Activated CD4-positive, CD25-positive, alpha-beta regulatory T cell (primary cell): ENCODE data around the gene ZNF598.
"Not testable (repeated sequence)": the region's sequence is repeated elsewhere in the genome, so short reads cannot be mapped to it uniquely, and the experiment has no call there.

ENCODE experiments used
- DNase-seq, 4 experiments: peaks; one replicate each; lab custom pipeline; 2025; lab: John Stamatoyannopoulos, UW

The ZNF598 gene

GRCh38 chr16:2027024-2028010, 17.7 kb upstream of the ZNF598 start:
- no peak for DNase-seq

DNA sequence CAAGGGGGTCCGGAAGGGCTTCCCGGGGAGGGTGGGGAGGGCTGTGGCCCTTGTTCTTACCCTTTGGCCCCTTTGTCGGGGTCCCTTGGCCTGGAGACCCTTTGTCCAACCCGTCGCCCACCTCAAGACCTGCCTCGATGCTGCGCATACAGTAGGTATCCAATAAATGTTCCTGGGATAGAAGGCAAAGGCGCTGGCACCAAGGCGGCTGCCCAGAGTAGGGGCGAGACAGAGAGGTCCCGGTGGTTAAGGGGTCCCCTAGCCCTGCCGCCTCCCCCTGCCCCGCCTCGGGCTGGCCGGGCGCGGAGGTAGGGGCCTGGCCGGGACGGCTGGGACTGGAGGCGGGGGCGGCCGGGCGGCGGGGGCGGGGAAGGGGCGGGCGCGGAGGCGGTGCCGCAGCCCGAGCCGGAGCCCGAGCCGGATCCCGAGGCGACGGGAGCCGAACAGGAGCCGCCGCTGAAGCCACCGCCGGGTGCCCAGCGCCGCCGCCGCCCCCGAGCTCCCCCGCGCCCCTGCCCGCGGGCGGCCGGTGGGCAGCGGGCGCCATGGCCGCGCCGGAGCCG, 16.9 kb upstream of the ZNF598 start, which contains the start of gene NHERF2:
Gene NHERF2 (plus strand): TSS at position 442 of the 563 bp plus-strand sequence. CDS start 104 bp downstream, at position 546.
- DNase-seq, result peak in 1 of 4 experiments; percentile 26

- DNase-seq, result no peak
These were observed 16.3 kb upstream of the ZNF598 start for GRCh38 chr16:2025878-2026460.

DNA sequence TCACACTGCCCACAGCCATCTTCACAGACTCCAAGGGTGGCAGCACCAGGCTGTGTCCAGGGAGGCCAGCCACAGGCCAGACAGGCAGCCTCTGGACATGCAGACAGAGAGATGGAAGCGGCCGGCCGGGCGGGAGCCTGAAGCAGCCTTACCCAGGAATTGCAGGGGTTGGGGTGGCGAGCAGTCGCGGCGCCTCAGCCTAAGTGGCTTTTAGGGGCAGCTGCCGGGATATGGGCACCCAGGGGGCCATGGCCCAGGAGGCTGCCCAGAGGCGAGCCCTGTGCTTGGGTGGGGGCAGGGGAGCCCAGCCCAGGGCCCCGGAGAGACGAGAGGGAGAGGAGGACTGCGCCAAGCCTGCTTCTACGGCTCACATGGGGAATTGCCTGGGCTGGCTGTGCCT, 15.6 kb upstream of the ZNF598 start:
- no peak for DNase-seq

- DNase-seq, result no peak
These were observed 14.4 kb upstream of the ZNF598 start for GRCh38 chr16:2024032-2024420.

- peak; percentile 89 to 96 (median 96) for DNase-seq
These were observed 13.7 kb upstream of the ZNF598 start for GRCh38 chr16:2023092-2024031.

DNA sequence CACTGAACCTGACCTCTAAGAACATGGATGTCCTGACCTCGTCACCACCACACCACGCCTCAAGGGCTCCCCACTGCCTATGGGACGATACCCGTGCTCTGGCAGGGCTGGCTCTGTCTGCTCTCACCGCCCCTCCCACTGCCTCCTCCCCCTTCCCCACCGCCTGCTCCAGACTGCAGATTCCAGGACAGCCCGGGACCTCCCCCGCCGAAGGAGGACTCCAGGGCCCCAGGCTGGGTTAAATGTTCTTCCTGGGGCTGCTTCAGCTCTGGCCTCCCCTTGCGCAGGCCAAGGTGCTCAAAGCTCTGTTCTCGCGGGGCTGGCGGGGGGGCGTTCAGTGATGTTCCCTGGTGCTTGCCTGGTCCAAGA, 13.1 kb upstream of the ZNF598 start:
- no peak for DNase-seq

DNA sequence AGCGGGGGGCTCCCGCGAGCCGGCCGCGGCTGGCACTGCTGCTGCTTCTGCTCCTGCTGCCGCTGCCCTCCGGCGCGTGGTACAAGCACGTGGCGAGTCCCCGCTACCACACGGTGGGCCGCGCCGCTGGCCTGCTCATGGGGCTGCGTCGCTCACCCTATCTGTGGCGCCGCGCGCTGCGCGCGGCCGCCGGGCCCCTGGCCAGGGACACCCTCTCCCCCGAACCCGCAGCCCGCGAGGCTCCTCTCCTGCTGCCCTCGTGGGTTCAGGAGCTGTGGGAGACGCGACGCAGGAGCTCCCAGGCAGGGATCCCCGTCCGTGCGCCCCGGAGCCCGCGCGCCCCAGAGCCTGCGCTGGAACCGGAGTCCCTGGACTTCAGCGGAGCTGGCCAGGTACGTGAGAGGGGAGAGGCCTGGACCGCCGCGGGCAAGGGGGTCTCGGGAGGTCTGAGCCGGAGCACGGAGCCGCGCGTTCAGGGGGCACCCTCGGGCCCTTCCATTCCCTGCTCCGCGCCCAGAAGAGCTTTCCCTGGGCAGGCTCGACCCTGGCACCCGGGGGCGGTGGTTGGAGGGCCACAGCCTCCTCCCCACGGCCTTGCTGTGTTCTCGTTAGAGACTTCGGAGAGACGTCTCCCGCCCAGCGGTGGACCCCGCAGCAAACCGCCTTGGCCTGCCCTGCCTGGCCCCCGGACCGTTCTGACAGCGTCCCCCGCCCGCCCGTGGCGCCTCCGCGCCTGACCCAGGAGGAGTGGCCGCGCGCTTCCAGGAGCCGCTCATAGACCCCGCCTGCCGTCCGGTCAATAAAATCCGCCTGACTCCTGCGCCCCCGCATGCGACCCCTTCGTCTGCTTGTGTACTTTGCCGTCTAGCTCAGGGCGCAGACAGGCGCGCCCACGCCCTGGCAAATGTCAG, 10.6 kb upstream of the ZNF598 start:
- DNase-seq, result no peak

GRCh38 chr16:2019518-2019920, 9.9 kb upstream of the ZNF598 start, which contains the start of gene NPW:
Gene NPW (plus strand): TSS chr16:2019785.
- no peak for DNase-seq

GRCh38 chr16:2016407-2016922, 6.8 kb upstream of the ZNF598 start:
- DNase-seq, result no peak

GRCh38 chr16:2015947-2016208, 6.3 kb upstream of the ZNF598 start:
- no peak for DNase-seq

- DNase-seq, result no peak
These were observed 5.7 kb upstream of the ZNF598 start for GRCh38 chr16:2015117-2015946.

GRCh38 chr16:2013527-2013926, 3.9 kb upstream of the ZNF598 start:
- DNase-seq, result no peak

- not testable (repeated sequence) for DNase-seq
These were observed 2.1 kb upstream of the ZNF598 start for GRCh38 chr16:2011726-2012125.

GRCh38 chr16:2009164-2009711, 383 bp downstream of the ZNF598 start:
- no peak for DNase-seq

DNA sequence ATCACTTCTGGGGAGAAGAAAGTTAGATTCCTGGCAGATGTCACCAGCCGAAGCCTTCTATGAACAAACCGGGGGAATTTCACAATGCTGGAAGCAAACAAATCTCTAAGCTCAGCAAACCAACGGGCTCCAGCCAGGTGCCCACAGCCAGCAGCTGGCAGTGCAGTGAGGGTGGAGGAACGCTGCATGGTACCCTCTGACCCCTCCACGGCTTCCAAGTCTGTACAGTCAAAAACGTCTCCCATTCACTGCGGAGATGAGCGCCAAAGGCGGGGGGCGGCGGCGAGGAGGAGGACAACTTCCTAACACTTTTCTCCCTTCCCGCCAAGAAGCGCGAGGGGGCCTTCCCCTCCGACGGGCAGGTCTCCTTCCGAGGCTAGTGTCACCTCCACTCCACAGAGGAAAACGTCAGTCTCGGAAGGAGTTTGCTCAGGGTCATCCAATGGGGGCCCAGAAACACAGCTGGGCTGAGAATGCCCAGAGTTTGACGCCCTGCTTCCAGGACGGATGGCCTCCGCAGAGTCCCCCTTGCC, 924 bp downstream of the ZNF598 start:
- DNase-seq, result no peak

- no peak for DNase-seq
These were observed 1.6 kb downstream of the ZNF598 start for GRCh38 chr16:2008009-2008526.

- no peak for DNase-seq
These were observed 2.4 kb downstream of the ZNF598 start for GRCh38 chr16:2007081-2007836.
